ENCODE measurements around the gene CCDC190.
"Not testable (repeated sequence)": the region's sequence is repeated elsewhere in the genome, so short reads cannot be mapped to it uniquely, and the experiment has no call there.

CCDC190 gene

GRCh38 chr1:162823771-162824525, 37.0 kb downstream of the CCDC190 start:
- DNase-seq = no peak

- DNase-seq = peak; percentile 6
Observed at GRCh38 chr1:162823231-162823630, 37.7 kb downstream of the CCDC190 start.

GRCh38 chr1:162822391-162823200, 38.4 kb downstream of the CCDC190 start:
- peak; percentile 1 for DNase-seq

DNA sequence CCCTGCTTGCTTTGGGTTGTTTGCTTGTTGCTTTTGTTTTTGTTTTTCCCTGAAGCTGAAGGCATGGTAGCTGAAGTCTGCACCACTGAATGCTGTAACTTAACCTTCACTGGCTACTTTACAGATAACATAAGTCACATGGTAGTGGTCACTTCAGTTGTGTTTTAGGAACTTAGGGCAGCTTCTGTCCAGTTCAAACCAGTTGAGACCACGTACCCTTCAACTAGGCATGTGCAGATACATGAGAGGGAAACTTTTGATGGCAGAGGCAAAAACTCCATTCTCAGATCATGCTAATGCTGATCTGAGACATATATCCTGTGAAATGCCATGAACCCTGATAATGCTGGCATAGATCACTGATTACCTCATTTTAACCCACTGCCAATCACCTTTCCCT, 42.3 kb downstream of the CCDC190 start:
- not testable (repeated sequence) for DNase-seq

DNA sequence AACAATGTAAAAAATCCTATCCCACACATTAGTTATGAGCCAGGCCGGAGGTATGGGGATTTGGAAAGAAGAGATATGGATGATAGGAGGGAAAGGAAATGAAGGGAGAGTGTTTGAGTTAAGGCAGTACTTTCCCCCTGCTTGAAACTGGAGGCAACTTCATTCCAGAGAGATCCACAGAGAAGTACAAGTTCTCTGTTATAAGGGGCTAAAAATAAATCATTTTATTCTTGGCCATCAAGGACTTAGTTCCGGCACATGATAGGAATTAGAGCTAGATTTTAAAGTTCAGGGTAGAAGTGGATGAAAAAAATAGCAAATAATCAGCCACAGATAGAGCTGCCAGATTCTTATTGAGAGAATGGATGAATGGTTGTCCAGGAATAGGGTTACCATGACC, 42.8 kb downstream of the CCDC190 start:
- not testable (repeated sequence) for DNase-seq

- DNase-seq = not testable (repeated sequence)
Observed at GRCh38 chr1:162812357-162812756, 48.6 kb downstream of the CCDC190 start.

- not testable (repeated sequence) for DNase-seq
Observed at GRCh38 chr1:162807503-162807902, 53.5 kb downstream of the CCDC190 start.

All from CD4-positive, alpha-beta T cell treated with Interleukin-12 subunit alpha and Interleukin-12 subunit beta, for 1 hour (primary cell).